Stimulated activated naive B cell treated with anti-CD40 and anti-IgM and Interleukin-4, amounts not matched to agents 10 μg/mL and 1 μg/mL and 100 μg/mL, for 72 hours (primary cell): ENCODE data around the gene PEBP1.
A peak's percentile ranks its signal among the peaks of the same experiment; 100 is the strongest.

Experiments used
- ATAC-seq, 2 donors: fragments of 150-1000 bp; cut with Tn5 transposase; replicated peaks; 2 replicates each; pipeline ENCODE4 v1.10.0; 2021; ENCODE audit warnings: moderate library complexity in 1 of 2
- DNase-seq: peaks from one replicate; pipeline ENCODE4 v3.0.0; 2021
- H3K27ac Mint-ChIP-seq: one replicate; pipeline ENCODE4 v1.8.0; 2022; ENCODE audit warnings: mild to moderate bottlenecking, mixed read lengths
- H3K27me3 Mint-ChIP-seq, 2 donors: one replicate each; pipeline ENCODE4 v1.8.0; 2022; ENCODE audit warnings: mixed read lengths in 2 of 2
- H3K36me3 Mint-ChIP-seq, 2 donors: one replicate each; pipeline ENCODE4 v1.8.0; 2022; ENCODE audit warnings: mixed read lengths in 2 of 2, mild to moderate bottlenecking in 1 of 2
- H3K4me1 Mint-ChIP-seq, 2 donors: one replicate each; pipeline ENCODE4 v1.8.0; 2022; ENCODE audit warnings: mixed read lengths in 2 of 2, mild to moderate bottlenecking in 1 of 2
- H3K4me3 Mint-ChIP-seq, 2 donors: one replicate each; pipeline ENCODE4 v1.8.0; 2022; ENCODE audit warnings: mild to moderate bottlenecking in 2 of 2, mixed read lengths in 2 of 2, moderate library complexity in 1 of 2
- H3K9me3 Mint-ChIP-seq, 2 donors: one replicate each; pipeline ENCODE4 v1.8.0; 2022; ENCODE audit warnings: mixed read lengths in 2 of 2, mild to moderate bottlenecking in 1 of 2

PEBP1 gene

DNA sequence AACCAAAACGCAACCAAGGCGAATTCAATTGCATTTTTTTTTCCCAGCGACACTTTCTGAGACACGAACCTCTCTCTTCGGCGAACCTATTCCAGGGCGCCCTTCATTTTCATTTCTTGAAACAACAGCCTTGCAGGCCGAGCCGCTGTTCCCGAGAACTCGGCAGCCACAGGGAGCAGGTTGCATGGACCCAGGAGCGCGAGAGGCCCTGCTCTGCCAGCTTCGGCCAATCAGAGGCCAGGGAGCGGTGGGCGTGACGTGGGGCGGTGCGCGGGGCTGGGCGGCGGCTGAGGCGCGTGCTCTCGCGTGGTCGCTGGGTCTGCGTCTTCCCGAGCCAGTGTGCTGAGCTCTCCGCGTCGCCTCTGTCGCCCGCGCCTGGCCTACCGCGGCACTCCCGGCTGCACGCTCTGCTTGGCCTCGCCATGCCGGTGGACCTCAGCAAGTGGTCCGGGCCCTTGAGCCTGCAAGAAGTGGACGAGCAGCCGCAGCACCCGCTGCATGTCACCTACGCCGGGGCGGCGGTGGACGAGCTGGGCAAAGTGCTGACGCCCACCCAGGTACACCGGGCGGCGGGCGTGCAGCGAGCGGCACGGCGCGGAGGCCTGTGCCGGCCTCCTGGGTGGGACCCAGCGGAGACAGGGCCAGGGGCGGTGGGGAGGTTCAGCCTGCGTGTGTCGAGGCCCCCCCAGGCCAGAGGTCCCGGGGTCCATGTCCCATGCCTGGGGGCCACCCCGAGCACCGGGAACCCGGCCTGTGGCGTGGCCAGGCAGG, at the start of gene PEBP1:
Gene PEBP1, plus strand, starts transcription at position 337 of the 771 bp plus-strand sequence. Its CDS starts 86 bp downstream, at position 423.
- peak within 1 kb of the TSS; percentile 94 for H3K27ac Mint-ChIP-seq
- DNase-seq = peak; percentile 91

DNA sequence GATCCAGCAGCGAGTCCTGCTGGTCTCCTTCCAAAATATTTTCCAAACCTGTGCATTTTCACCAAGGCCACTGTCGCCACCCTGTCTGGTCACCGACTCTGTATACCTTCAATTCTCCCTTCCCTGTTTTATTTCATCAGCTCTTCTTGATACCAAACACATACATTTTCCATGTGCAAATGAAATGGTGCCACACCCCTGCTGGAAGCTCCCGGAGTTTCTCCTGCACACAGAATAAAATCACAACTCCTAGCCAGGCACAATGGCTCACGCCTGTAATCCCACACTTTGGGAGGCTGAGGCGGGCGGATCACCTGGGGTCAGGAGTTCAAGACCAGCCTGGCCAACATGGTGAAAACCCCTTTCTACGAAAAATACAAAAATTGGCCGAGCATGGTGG, 46.1 kb upstream of the PEBP1 start:
- Mint-ChIP-seq H3K27ac (no peak overlapping the region), H3K4me1 (peaks cover 0 to 3% of the 10 kb centered on the region in 2 donors), H3K4me3 (no peak overlapping the region), H3K9me3 (no peaks in the 10 kb centered on the region), H3K27me3 (no peaks in the 10 kb centered on the region), H3K36me3 (no peaks in the 10 kb centered on the region)
- ATAC-seq (no peak), DNase-seq (no peak)

More for the DNA sequence above, at the start of gene PEBP1:
- Mint-ChIP-seq H3K36me3 (peaks cover 20 to 31% of the 10 kb centered on the region in 2 donors), H3K9me3 (no peaks in the 10 kb centered on the region), H3K27me3 (no peaks in the 10 kb centered on the region), H3K4me1 (peaks cover 14 to 41% of the 10 kb centered on the region in 2 donors), H3K4me3 (peak within 1 kb of the TSS; percentile 96 to 98)
- peak; percentile 98 to 99 for ATAC-seq

DNA sequence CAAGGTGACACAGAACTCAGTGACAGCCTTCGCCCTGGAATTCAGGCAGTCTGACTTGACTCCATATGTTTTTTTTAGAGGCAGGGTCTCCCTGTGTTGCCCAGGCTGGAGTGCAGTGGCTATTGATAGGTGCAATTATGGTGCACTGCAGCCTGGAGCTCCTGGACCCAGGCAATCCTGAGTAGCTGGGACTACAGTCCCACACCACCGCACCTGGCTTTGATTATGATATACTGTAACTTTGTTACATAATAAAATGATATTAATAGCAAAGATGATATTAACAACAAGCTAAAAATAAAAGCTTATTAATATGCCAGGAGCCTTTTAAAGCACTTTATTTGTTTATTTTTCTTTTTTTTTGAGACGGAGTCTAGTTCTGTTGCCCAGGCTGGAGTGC, 41.9 kb upstream of the PEBP1 start:
- no peaks in the 10 kb centered on the region for H3K4me1 Mint-ChIP-seq
- H3K9me3 Mint-ChIP-seq = no peaks in the 10 kb centered on the region
- H3K4me3 Mint-ChIP-seq = no peak overlapping the region
- no peaks in the 10 kb centered on the region for H3K36me3 Mint-ChIP-seq
- no peak for ATAC-seq
- no peak for DNase-seq
- H3K27ac Mint-ChIP-seq = no peak overlapping the region
- H3K27me3 Mint-ChIP-seq = no peaks in the 10 kb centered on the region

DNA sequence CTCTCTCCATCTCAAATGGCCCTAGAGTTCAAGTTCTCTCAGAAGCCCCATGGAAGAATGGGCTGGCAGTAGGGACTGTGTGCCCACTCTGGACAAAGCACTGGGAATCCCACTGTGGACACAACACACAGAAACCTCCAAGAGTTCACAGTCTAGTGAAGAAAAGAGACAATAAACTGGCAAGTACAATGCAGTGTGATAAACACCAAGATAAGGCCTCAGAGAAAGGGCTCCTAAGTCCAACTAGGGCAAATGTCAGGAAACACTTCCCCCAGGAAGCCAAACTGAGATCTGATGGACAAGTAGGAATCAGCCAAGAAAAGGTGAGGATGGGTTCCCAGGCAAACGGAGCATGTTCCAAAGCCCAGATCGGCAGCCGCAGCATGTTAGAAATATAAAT, 37.5 kb upstream of the PEBP1 start:
- H3K9me3 Mint-ChIP-seq = no peaks in the 10 kb centered on the region
- no peaks in the 10 kb centered on the region for H3K36me3 Mint-ChIP-seq
- ATAC-seq (no peak), DNase-seq (no peak)
- peaks cover 3 to 8% of the 10 kb centered on the region in 2 donors for H3K4me1 Mint-ChIP-seq
- peaks cover 0 to 8% of the 10 kb centered on the region in 2 donors for H3K27me3 Mint-ChIP-seq
- no peak overlapping the region for H3K4me3 Mint-ChIP-seq
- H3K27ac Mint-ChIP-seq = no peak overlapping the region

DNA sequence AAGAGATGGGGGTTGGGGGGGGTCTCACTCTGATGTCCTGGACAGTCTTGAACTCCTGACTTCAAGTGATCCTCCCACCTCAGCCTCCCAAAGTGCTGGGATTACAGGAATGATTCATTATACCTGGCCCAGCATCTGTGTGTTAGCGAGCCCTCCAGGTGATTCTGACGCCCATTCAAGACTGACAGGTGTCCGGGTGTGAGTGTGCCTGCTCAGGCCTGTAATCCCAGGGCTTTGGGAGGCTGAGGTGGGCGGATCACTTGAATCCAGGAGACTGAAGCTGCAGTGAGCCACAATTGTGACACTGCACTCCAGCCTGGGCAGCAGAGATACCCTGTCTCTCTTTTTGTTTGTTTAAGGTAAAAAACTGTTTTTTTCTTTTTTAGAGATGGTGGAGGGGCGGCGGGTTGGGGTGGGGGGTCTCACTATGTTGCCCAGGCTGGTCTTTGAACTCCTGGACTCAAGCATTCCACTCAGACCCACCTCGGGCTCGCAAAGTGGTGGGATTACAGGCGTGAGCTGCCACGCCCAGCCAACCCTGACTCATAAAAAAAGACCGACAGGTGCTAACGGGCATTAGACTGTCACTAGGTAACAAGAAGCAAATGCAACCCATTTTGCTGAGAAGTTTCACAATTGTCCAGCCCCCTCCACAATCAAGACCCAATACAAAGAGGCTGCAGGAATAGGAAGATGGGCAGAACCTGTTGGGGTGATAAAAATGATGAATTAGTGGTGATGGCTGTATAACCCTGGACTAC, 36.8 kb upstream of the PEBP1 start:
- Mint-ChIP-seq H3K36me3 (no peaks in the 10 kb centered on the region), H3K4me1 (peaks cover 3 to 8% of the 10 kb centered on the region in 2 donors), H3K9me3 (no peaks in the 10 kb centered on the region), H3K27ac (no peak overlapping the region), H3K4me3 (no peak overlapping the region), H3K27me3 (peaks cover 0 to 8% of the 10 kb centered on the region in 2 donors)
- no peak for DNase-seq
- ATAC-seq = no peak

DNA sequence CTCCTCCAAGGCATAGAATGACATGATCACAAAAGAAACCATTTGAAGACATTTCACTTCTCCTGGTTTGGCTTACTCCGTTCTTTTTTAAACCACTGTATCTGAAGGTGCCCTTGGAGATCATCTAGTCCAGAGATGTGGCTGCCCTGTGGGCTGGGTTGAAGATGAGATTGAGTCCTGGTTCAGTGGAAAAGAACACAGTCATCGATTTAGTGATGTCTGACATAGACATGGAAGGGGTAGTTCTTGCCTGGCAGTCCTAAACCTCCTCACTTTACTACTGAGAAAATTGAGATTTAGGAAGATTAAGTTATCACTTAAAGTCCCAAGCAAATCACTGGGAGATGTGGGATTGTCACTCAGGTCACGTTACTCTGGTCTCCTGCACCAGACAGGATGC, 34.9 kb upstream of the PEBP1 start:
- no peaks in the 10 kb centered on the region for H3K9me3 Mint-ChIP-seq
- DNase-seq (no peak), ATAC-seq (no peak)
- peaks cover 5 to 14% of the 10 kb centered on the region in 2 donors for H3K27me3 Mint-ChIP-seq
- no peak overlapping the region for H3K27ac Mint-ChIP-seq
- H3K4me3 Mint-ChIP-seq = no peak overlapping the region
- no peaks in the 10 kb centered on the region for H3K36me3 Mint-ChIP-seq
- peaks cover 5 to 14% of the 10 kb centered on the region in 2 donors for H3K4me1 Mint-ChIP-seq

DNA sequence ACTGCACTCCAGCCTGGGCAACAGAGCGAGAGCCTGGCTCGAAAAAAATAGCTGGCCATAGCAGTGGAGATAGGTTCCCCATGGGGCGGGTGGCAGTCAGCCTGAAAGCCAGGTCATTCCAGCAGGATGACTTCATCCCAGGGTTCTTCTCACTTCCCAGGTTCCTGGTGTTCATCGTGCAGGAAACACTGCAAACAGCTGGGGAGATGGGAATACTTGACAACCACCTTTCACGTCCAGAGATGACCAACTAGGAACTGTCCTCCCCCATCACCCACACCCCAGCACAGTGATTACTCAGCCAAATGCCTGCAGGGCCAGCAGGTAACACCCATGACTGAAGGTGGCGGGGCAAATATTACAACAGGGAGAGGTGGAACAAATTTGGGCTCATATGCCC, 33.9 kb upstream of the PEBP1 start:
- peaks cover 5 to 14% of the 10 kb centered on the region in 2 donors for H3K27me3 Mint-ChIP-seq
- no peaks in the 10 kb centered on the region for H3K36me3 Mint-ChIP-seq
- ATAC-seq (no peak), DNase-seq (no peak)
- H3K4me1 Mint-ChIP-seq = peaks cover 5 to 14% of the 10 kb centered on the region in 2 donors
- no peaks in the 10 kb centered on the region for H3K9me3 Mint-ChIP-seq
- H3K4me3 Mint-ChIP-seq = no peak overlapping the region
- H3K27ac Mint-ChIP-seq = no peak overlapping the region

DNA sequence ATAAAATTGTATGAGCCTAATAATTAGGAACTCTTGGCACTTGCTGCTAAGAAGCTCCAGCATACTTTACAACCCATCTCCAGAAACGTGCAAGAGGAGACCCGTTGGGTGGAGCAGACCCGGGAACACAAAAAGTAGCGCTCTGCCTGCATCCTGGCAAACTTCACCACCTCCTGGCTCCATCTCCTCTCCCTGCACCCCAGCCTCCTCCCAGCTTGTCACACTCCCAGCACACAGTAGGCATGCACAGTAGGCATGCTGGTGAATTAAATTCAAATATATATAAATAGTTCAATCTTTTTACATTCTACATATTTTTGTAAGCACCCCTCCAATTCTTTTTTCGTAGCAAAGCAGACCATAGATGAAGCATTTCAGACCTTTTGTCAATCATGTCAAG, 33.3 kb upstream of the PEBP1 start:
- peaks cover 5 to 14% of the 10 kb centered on the region in 2 donors for H3K4me1 Mint-ChIP-seq
- H3K36me3 Mint-ChIP-seq = no peaks in the 10 kb centered on the region
- peak overlapping the region; percentile 83 to 89 for H3K4me3 Mint-ChIP-seq
- H3K9me3 Mint-ChIP-seq = no peaks in the 10 kb centered on the region
- ATAC-seq (no peak), DNase-seq (no peak)
- H3K27ac Mint-ChIP-seq = peak overlapping the region; percentile 77
- peaks cover 5 to 14% of the 10 kb centered on the region in 2 donors for H3K27me3 Mint-ChIP-seq

DNA sequence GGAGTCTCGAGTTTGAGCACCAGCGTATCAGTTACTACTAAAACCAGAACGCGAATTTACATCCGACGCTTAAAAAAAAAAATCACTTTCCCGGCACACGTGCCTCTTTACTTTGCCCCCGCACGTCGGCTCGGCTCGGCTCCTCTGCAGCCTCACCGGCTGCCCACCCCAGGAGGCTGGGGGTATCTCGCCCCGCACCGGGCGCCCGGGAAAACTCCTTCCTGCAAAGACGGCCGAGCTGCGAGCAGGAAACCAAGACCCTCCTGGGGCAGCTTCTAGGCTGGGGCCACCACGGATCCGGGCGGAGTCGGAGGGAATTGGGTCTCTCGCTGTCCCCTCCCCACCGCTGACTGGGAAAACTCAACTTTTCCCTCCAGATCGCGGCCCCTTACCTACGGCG, 32.7 kb upstream of the PEBP1 start:
- DNase-seq = no peak
- Mint-ChIP-seq H3K27me3 (peaks cover 5 to 14% of the 10 kb centered on the region in 2 donors), H3K27ac (peak overlapping the region; percentile 20)

DNA sequence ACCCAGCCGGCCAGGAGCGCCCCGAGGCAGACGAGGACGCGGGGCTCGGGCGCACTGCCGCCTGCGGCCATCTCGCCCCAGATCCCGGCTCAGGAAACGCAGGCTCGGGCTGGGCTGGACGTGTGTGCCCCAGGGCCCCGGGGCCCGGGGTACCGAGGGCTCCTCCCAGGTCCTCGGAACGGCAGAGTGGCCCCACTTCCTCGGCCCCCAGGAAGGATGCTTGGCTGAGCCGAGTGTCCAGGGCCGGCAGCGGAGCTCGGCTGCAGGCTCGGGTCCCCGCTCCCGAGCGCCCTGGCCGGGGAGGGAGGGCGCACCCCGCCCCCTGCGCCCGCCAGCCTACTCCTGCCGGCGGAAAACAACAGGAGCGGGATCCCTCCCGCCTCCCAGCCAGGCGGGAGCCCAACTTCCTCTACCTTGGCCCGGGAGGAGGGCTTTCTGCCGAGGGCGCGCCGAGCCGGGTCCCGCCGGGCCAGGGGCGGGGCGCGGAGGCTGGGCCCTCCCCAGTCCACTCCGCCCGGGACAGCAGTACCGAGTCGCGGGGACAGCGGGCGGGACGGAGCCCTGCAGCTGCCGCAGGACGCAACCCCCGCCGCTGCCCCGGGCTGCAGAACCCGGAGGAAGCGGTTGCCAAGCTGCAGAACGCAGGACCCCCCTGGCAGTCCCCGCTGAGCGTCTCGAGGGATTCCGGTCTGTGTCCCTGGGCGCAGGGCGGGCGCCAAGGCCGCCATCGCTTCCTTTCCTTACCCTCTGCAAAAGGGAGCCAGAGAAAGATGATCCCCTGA, 32.1 kb upstream of the PEBP1 start, which contains the start of gene VSIG10:
Gene VSIG10, minus strand, starts transcription at position 411 of the 782 bp plus-strand sequence. Its CDS starts 340 bp downstream, at position 71.
- ATAC-seq = peak; percentile 64 to 68
- peaks cover 5 to 14% of the 10 kb centered on the region in 2 donors for H3K4me1 Mint-ChIP-seq
- peak within 1 kb of the TSS; percentile 77 for H3K27ac Mint-ChIP-seq
- H3K9me3 Mint-ChIP-seq = no peaks in the 10 kb centered on the region
- no peaks in the 10 kb centered on the region for H3K36me3 Mint-ChIP-seq
- peak within 1 kb of the TSS; percentile 84 to 89 for H3K4me3 Mint-ChIP-seq
- H3K27me3 Mint-ChIP-seq = peaks cover 5 to 14% of the 10 kb centered on the region in 2 donors
- peak; percentile 17 for DNase-seq

More for the DNA sequence above, 32.7 kb upstream of the PEBP1 start:
- peaks cover 5 to 14% of the 10 kb centered on the region in 2 donors for H3K4me1 Mint-ChIP-seq
- ATAC-seq = peak; percentile 31 to 39
- peak overlapping the region; percentile 83 to 89 for H3K4me3 Mint-ChIP-seq
- no peaks in the 10 kb centered on the region for H3K9me3 Mint-ChIP-seq
- H3K36me3 Mint-ChIP-seq = no peaks in the 10 kb centered on the region

DNA sequence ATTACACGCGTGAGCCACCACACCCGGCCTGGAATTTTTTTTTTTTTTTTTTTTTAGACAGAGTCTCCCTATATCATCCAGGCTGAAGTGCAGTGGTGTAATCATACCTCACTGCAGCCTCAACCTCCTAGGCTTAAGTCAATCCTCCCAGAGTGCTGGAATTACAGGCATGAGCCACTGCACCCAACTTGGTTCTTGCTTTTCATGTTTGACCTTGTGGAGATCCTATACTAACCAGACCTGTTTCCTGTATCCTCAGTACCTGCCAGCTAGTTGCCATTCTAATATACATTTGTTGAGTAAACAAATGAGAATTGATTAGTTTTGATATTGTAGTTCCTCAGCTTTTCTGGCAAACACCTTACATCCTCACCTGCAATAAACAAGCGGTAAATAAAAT, 28.9 kb upstream of the PEBP1 start:
- H3K27ac Mint-ChIP-seq = no peak overlapping the region
- peaks cover 5 to 14% of the 10 kb centered on the region in 2 donors for H3K27me3 Mint-ChIP-seq
- DNase-seq (no peak), ATAC-seq (no peak)
- no peaks in the 10 kb centered on the region for H3K9me3 Mint-ChIP-seq
- H3K4me3 Mint-ChIP-seq = no peak overlapping the region
- H3K4me1 Mint-ChIP-seq = peaks cover 5 to 14% of the 10 kb centered on the region in 2 donors
- H3K36me3 Mint-ChIP-seq = no peaks in the 10 kb centered on the region

DNA sequence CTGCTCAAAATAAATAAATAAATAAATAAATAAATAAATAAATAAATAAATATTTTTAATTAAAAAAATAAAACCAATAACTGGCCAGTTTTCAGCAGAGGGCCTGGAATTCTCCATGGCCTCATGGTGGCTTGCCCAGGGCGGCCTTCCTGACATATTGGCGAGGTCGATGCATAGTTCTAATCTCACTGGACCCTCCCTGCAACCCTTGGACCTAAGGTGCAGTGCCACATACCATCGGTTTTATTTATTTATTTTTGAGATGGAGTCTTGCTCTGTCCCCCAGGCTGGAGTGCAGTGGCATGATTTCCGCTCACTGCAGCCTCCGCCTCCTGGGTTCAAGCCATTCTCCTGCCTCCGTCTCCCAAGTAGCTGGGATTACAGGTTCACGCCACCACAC, 28.2 kb upstream of the PEBP1 start:
- no peaks in the 10 kb centered on the region for H3K36me3 Mint-ChIP-seq
- H3K27ac Mint-ChIP-seq = no peak overlapping the region
- ATAC-seq = no peak

DNA sequence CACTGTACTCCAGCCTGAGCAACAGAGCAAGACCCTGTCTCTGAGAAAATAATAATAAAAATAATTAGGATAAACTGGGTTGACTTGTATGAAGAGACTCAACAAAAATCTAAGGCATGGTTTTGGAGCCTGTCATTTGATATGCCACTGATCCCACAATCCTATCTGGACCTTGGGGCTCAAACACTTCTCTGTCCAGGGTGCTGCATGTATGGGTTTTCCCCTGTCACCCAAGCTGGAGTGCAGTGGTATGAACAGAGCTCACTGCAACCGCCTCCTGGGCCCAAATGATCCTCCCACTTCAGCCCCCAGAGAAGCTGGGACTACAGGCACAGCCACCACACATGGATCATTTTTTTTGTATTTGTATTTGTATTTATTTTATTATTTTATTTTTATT, 26.8 kb upstream of the PEBP1 start:
- H3K4me3 Mint-ChIP-seq = no peak overlapping the region
- H3K9me3 Mint-ChIP-seq = no peaks in the 10 kb centered on the region
- no peak overlapping the region for H3K27ac Mint-ChIP-seq
- ATAC-seq = no peak
- H3K27me3 Mint-ChIP-seq = peaks cover 5 to 6% of the 10 kb centered on the region in 2 donors
- H3K4me1 Mint-ChIP-seq = peaks cover 3 to 6% of the 10 kb centered on the region in 2 donors
- H3K36me3 Mint-ChIP-seq = no peaks in the 10 kb centered on the region
- DNase-seq = no peak

More for the DNA sequence above, 28.2 kb upstream of the PEBP1 start:
- no peak for DNase-seq
- peaks cover 5 to 13% of the 10 kb centered on the region in 2 donors for H3K27me3 Mint-ChIP-seq
- H3K9me3 Mint-ChIP-seq = no peaks in the 10 kb centered on the region
- H3K4me1 Mint-ChIP-seq = peaks cover 5 to 14% of the 10 kb centered on the region in 2 donors
- no peak overlapping the region for H3K4me3 Mint-ChIP-seq

DNA sequence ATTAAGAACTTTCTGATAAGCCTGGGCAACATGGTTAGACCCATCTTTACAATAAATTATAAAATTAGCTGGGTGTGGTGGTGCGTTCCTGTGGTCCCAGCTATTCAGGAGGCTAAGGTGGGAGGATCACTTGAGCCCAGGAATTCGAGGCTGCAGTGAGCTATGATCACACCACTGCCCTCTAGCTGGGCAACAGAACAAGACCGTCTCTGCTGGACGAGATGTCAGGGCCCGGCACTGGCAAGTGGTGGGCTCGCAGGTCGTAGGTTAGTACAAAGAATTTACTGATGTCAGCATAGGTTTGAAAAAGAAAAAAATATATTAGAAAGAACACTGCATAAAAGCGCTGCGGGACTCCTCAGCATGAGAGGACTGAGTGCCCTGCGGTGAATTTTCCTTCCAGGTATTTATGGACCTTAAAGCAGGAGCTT, 16.5 kb upstream of the PEBP1 start:
- H3K4me1 Mint-ChIP-seq = peaks cover 4 to 9% of the 10 kb centered on the region in 2 donors
- no peak overlapping the region for H3K27ac Mint-ChIP-seq
- ATAC-seq = no peak
- no peaks in the 10 kb centered on the region for H3K27me3 Mint-ChIP-seq
- H3K9me3 Mint-ChIP-seq = no peaks in the 10 kb centered on the region
- H3K36me3 Mint-ChIP-seq = no peaks in the 10 kb centered on the region
- no peak overlapping the region for H3K4me3 Mint-ChIP-seq
- no peak for DNase-seq
